SU-DHL-6 (cell line): Measurements from ENCODE around the gene SLC8A1.

ENCODE experiments used
- CTCF ChIP-seq: fragments of 200-600 bp; sonication (generic); IDR thresholded peaks from one replicate; pipeline ENCODE4 v1.5.1; 2017; ENCODE audit warnings: antibody characterized with exemption, mild to moderate bottlenecking, low read length, moderate library complexity; ENCODE audit not compliant: insufficient read depth, poor library complexity, severe bottlenecking
- EZH2phosphoT487 ChIP-seq: fragments of 200-600 bp; sonication (generic), shearing (Covaris generic); conservative IDR thresholded peaks from 2 replicates; pipeline ENCODE4 v1.6.1; 2018; ENCODE audit warnings: mild to moderate bottlenecking, antibody characterized with exemption, low read length, moderate library complexity, mixed read lengths

DNA sequence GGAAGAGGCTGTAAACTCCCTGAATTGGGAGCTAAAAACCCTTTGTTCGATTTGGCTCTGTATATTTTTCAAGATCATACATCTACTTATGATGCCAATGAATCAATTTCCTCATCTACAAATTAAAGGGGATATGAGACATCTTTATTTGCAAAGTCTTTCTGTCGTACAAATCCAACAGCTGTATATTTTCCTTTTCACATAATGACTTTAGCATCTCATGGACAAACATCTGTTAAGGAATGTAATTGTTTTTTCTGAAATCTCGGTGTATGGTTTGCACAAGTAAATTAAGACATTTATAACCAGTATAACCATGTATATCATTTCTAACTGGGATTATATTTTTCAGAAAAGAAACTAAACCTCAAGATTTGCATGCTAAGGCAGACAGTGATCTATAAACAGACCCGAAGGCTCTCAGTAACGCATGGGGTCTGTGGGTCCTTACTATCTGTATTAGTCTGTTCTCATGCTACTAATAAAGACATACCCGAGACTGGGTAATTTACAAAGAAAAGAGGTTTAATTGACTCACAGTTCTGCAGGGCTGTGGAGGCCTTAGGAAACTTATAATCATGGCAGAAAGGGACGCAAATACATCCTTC lies 130.8 kb downstream of the SLC8A1 start:
- no peak for TF ChIP-seq CTCF
- no peak for TF ChIP-seq EZH2phosphoT487
